ENCODE data around the gene SLC38A3. TPM values are rescaled to one million over a fixed set of nuclear protein-coding genes. Genes with fewer than 3 reads are reported as not detected.

Gene SLC38A3
- total and polyA plus RNA-seq, 9 of the 15 experiments (the other 6 are each of a cell fraction or from before 2014, with no cell fraction given) = 0.09 to 0.38 (median 0.16) TPM; not detected in 6

DNA sequence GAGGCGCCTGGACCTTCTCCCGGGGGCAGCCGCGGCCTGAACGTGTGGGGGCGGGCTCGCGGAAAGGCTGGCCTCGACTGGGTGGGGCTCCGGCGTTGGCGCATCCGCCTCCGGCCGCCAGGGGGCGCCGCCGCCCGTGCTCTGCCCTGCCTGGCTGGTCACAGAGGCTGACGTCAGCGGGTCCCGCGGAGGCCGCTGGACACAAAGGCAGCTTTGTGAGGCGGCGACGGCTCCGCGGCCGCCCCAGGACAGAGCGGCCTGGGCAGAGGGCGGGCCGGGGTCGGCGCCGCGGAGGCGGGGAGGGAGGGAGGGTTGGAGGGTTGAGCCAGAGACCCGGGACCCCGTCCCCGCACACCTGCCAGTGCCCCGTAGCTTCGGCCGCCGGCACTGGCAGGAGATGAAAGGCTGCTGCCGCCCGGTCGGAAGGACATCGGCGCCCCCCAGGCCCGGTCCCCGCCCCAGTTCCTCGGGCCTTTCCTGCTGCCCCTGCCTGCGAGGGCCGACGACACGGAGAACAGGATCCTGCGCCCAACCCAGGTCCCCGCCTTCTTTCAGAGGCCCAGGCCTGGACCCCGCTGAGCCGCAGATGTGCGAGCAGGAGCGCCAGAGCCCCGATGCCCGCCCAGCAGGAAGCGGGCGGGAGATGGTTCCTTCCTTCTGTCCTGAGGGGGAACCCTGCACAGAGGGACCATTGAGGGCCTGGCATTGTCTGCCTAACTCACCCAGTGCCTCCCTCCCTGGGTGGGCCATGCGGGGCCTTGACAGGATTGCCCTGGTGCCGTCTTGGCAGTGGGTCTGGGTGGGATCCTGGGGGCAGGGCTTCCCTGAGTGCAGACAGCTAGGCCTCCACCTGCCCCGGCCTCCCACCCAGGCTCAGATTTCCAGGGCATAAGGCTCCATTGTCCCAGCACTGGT lies 55.2 kb downstream of the SLC38A3 start (continued):
- TF ChIP-seq, protein P1, sequence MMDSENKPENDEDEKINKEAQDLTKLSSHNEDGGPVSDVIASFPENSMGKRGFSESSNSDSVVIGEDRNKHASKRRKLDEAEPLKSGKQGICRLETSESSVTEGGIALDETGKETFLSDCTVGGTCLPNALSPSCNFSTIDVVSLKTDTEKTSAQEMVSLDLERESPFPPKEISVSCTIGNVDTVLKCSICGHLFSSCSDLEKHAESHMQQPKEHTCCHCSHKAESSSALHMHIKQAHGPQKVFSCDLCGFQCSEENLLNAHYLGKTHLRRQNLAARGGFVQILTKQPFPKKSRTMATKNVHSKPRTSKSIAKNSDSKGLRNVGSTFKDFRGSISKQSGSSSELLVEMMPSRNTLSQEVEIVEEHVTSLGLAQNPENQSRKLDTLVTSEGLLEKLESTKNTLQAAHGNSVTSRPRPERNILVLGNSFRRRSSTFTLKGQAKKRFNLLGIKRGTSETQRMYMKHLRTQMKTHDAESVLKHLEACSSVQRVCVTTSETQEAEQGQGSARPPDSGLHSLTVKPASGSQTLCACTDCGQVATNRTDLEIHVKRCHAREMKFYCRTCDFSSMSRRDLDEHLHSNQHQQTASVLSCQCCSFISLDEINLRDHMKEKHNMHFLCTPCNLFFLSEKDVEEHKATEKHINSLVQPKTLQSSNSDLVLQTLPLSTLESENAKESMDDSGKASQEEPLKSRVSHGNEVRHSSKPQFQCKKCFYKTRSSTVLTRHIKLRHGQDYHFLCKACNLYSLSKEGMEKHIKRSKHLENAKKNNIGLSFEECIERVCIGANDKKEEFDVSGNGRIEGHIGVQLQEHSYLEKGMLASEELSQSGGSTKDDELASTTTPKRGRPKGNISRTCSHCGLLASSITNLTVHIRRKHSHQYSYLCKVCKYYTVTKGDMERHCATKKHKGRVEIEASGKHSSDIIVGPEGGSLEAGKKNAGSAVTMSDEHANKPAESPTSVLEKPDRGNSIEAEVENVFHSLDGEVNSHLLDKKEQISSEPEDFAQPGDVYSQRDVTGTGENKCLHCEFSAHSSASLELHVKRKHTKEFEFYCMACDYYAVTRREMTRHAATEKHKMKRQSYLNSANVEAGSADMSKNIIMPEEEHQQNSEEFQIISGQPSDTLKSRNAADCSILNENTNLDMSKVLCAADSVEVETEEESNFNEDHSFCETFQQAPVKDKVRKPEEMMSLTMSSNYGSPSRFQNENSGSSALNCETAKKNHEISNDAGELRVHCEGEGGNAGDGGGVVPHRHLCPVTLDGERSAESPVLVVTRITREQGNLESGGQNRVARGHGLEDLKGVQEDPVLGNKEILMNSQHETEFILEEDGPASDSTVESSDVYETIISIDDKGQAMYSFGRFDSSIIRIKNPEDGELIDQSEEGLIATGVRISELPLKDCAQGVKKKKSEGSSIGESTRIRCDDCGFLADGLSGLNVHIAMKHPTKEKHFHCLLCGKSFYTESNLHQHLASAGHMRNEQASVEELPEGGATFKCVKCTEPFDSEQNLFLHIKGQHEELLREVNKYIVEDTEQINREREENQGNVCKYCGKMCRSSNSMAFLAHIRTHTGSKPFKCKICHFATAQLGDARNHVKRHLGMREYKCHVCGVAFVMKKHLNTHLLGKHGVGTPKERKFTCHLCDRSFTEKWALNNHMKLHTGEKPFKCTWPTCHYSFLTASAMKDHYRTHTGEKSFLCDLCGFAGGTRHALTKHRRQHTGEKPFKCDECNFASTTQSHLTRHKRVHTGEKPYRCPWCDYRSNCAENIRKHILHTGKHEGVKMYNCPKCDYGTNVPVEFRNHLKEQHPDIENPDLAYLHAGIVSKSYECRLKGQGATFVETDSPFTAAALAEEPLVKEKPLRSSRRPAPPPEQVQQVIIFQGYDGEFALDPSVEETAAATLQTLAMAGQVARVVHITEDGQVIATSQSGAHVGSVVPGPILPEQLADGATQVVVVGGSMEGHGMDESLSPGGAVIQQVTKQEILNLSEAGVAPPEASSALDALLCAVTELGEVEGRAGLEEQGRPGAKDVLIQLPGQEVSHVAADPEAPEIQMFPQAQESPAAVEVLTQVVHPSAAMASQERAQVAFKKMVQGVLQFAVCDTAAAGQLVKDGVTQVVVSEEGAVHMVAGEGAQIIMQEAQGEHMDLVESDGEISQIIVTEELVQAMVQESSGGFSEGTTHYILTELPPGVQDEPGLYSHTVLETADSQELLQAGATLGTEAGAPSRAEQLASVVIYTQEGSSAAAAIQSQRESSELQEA (IDR thresholded peaks at IDR 0.05; ENCODE audit: low read depth) = no peak
- TF ChIP-seq, protein P2, sequence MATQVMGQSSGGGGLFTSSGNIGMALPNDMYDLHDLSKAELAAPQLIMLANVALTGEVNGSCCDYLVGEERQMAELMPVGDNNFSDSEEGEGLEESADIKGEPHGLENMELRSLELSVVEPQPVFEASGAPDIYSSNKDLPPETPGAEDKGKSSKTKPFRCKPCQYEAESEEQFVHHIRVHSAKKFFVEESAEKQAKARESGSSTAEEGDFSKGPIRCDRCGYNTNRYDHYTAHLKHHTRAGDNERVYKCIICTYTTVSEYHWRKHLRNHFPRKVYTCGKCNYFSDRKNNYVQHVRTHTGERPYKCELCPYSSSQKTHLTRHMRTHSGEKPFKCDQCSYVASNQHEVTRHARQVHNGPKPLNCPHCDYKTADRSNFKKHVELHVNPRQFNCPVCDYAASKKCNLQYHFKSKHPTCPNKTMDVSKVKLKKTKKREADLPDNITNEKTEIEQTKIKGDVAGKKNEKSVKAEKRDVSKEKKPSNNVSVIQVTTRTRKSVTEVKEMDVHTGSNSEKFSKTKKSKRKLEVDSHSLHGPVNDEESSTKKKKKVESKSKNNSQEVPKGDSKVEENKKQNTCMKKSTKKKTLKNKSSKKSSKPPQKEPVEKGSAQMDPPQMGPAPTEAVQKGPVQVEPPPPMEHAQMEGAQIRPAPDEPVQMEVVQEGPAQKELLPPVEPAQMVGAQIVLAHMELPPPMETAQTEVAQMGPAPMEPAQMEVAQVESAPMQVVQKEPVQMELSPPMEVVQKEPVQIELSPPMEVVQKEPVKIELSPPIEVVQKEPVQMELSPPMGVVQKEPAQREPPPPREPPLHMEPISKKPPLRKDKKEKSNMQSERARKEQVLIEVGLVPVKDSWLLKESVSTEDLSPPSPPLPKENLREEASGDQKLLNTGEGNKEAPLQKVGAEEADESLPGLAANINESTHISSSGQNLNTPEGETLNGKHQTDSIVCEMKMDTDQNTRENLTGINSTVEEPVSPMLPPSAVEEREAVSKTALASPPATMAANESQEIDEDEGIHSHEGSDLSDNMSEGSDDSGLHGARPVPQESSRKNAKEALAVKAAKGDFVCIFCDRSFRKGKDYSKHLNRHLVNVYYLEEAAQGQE (IDR thresholded peaks at IDR 0.05; ENCODE audit: borderline replicate concordance) = peak; percentile 65
- TF ChIP-seq, protein P2 (CRISPR knock-in tag; IDR thresholded peaks at IDR 0.05; ENCODE audit: low read depth) = no peak
- TF ChIP-seq, protein P3, sequence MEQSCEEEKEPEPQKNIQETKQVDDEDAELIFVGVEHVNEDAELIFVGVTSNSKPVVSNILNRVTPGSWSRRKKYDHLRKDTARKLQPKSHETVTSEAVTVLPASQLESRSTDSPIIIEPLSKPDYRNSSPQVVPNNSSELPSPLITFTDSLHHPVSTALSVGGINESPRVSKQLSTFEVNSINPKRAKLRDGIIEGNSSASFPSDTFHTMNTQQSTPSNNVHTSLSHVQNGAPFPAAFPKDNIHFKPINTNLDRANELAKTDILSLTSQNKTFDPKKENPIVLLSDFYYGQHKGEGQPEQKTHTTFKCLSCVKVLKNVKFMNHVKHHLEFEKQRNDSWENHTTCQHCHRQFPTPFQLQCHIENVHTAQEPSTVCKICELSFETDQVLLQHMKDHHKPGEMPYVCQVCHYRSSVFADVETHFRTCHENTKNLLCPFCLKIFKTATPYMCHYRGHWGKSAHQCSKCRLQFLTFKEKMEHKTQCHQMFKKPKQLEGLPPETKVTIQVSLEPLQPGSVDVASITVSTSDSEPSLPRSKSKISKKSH (CRISPR knock-in tag; IDR thresholded peaks at IDR 0.05) = no peak
- no peak for TF ChIP-seq GATAD2B (IDR thresholded peaks at IDR 0.05; ENCODE audit: borderline replicate concordance)
- no peak for TF ChIP-seq ZNF232 (CRISPR knock-in tag; IDR thresholded peaks at IDR 0.05)
- no peak for TF ChIP-seq ZNF282 (CRISPR knock-in tag; IDR thresholded peaks at IDR 0.05)

Data from K562 (cell line).